PC-9 (cell line): Measurements from ENCODE around the gene GJA8.

Source experiments
- EZH2 ChIP-seq: fragments of 200-600 bp; sonication (generic); IDR thresholded peaks from 2 replicates; pipeline ENCODE4 v1.8.0; 2017; ENCODE audit warnings: antibody characterized with exemption, low read depth
- TF ChIP-seq, protein P1 (sequence below): fragments of 200-600 bp; sonication (generic); conservative IDR thresholded peaks from 2 replicates; pipeline ENCODE4 v1.6.1; 2017; ENCODE audit warnings: mixed run types, antibody characterized with exemption, mild to moderate bottlenecking, moderate library complexity

DNA sequence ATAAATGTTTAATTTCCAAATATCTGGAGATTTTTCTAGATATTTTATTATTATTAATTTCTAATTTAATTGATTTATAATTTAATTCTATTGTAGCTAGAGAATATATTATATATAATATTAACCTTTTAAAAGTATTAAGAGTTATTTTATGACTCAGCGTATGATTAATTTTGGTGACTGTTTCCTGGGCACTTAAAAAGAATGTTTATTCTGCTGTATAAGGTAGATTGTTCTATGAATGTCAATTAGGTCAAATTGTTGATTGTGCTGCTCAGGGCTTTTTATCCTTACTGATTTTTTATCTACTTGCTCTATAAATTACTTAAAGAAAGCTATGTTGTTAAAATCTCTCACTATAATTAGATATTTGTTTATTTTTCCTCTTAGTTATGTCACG is 20.1 kb upstream of the GJA8 start:
- TF ChIP-seq, protein P1, sequence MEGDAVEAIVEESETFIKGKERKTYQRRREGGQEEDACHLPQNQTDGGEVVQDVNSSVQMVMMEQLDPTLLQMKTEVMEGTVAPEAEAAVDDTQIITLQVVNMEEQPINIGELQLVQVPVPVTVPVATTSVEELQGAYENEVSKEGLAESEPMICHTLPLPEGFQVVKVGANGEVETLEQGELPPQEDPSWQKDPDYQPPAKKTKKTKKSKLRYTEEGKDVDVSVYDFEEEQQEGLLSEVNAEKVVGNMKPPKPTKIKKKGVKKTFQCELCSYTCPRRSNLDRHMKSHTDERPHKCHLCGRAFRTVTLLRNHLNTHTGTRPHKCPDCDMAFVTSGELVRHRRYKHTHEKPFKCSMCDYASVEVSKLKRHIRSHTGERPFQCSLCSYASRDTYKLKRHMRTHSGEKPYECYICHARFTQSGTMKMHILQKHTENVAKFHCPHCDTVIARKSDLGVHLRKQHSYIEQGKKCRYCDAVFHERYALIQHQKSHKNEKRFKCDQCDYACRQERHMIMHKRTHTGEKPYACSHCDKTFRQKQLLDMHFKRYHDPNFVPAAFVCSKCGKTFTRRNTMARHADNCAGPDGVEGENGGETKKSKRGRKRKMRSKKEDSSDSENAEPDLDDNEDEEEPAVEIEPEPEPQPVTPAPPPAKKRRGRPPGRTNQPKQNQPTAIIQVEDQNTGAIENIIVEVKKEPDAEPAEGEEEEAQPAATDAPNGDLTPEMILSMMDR = no peak
- no peak for TF ChIP-seq EZH2
